ENCODE results near the gene OR4X2. TPM values are rescaled to one million over a fixed set of nuclear protein-coding genes. Genes with fewer than 3 reads are reported as not detected.

OR4X2 gene
- total RNA-seq, 1 experiment from 2014 or later: not detected

- intact Hi-C loops (cut with micrococcal nuclease): no loop called here
- no peaks in the 10 kb centered on the region; a peak in 1 of 4 replicates for H3K9me3 ChIP-seq (ENCODE audit: control insufficient read depth in 1 of 2, insufficient read depth in 1 of 2, low read depth in 1 of 2, low read length in 2 of 2)
- H3K4me3 ChIP-seq (replicated peaks in 1 of 2; ENCODE audit: low read depth in 1 of 2, low read length in 2 of 2): no peak overlapping the region
- H4K20me1 ChIP-seq (ENCODE audit: insufficient read depth): no peaks in the 10 kb centered on the region
- H3K36me3 ChIP-seq (ENCODE audit: control insufficient read depth in 1 of 2, insufficient read depth in 2 of 2, low read length in 2 of 2): no peaks in the 10 kb centered on the region
- no peak overlapping the region for H3K27ac ChIP-seq (ENCODE audit: low read depth, low read length)
- ChIA-PET RAD21 (ENCODE audit: low non-redundant PET in 1 of 2, low total read pairs in 2 of 2, uncharacterized antibody in 2 of 2, unreplicated experiment in 2 of 2) (no interaction called here), POLR2A (no interaction called here), CTCF (no interaction called here)
- no TSS peak for BruUV-seq (replicated peaks)
- ATAC-seq (no peak), DNase-seq (ENCODE audit: low read depth, low spot score) (no peak)
- no peak overlapping the region for H3K4me2 ChIP-seq (ENCODE audit: low read length)
- H3K9ac ChIP-seq (ENCODE audit: low read length): no peak overlapping the region
- no peaks in the 10 kb centered on the region for H3K9me2 ChIP-seq (ENCODE audit: insufficient read depth)
- no peak for TF ChIP-seq YY1 (IDR thresholded peaks at IDR 0.05; ENCODE audit: extremely low read depth, insufficient replicate concordance, low read depth, low read length)
- TF ChIP-seq CEBPB (IDR thresholded peaks at IDR 0.05; ENCODE audit: low read depth): no peak
- TF ChIP-seq JUND (IDR thresholded peaks at IDR 0.05): no peak
- no peak for TF ChIP-seq ELF1 (IDR thresholded peaks at IDR 0.05; ENCODE audit: borderline replicate concordance, low read depth)
- TF ChIP-seq SIN3A (IDR thresholded peaks at IDR 0.05; ENCODE audit: low read depth): no peak
- no peak for TF ChIP-seq MAX (IDR thresholded peaks at IDR 0.05)
- no peak for TF ChIP-seq CBX3 (IDR thresholded peaks at IDR 0.05; ENCODE audit: low read depth)
- TF ChIP-seq POLR2A (IDR thresholded peaks at IDR 0.05; ENCODE audit: borderline replicate concordance, extremely low read depth, insufficient read depth, insufficient read length): no peak
- no peak for TF ChIP-seq REST (IDR thresholded peaks at IDR 0.05; ENCODE audit: low read depth)
- TF ChIP-seq SRF (IDR thresholded peaks at IDR 0.05; ENCODE audit: low read depth): no peak
- no peak for TF ChIP-seq EZH2phosphoT487 (IDR thresholded peaks at IDR 0.05; ENCODE audit: borderline replicate concordance)
- no peak for TF ChIP-seq FOSL1 (IDR thresholded peaks at IDR 0.05; ENCODE audit: low read depth)
- TF ChIP-seq TCF7L2 (IDR thresholded peaks at IDR 0.05; ENCODE audit: borderline replicate concordance, extremely low read depth, insufficient read depth, insufficient read length): no peak
- TF ChIP-seq RAD21 (IDR thresholded peaks at IDR 0.05; ENCODE audit: low read depth): no peak
- no peak for TF ChIP-seq ATF3 (IDR thresholded peaks at IDR 0.05)
- no peak for TF ChIP-seq POLR2AphosphoS5 (IDR thresholded peaks at IDR 0.05; ENCODE audit: low read depth, low read length)
- H2AFZ ChIP-seq (ENCODE audit: low read depth, low read length, poor library complexity, severe bottlenecking): no peak overlapping the region
- no peaks in the 10 kb centered on the region for H3K4me1 ChIP-seq (ENCODE audit: control insufficient read depth in 1 of 2, insufficient read depth in 2 of 2, low read length in 2 of 2)
- H3K27me3 ChIP-seq (ENCODE audit: insufficient read depth, low read length): no peaks in the 10 kb centered on the region
- H3K79me2 ChIP-seq (ENCODE audit: insufficient read depth, low read length): no peaks in the 10 kb centered on the region
Observed at GRCh38 chr11:48248902-48249301, 4.0 kb downstream of the OR4X2 start.

Data from HCT116 (cell line).